PC-3 (cell line): ENCODE data around the gene GSTT2B. TPM values are rescaled to one million over a fixed set of nuclear protein-coding genes. Genes with fewer than 3 reads are reported as not detected.
"Not testable (repeated sequence)": the region's sequence is repeated elsewhere in the genome, so short reads cannot be mapped to it uniquely, and the experiment has no call there.

Source experiments
- ATAC-seq: fragments of 200-7000 bp; cut with Tn5 transposase; 2 replicates; pipeline ENCODE4 v1.9.1; 2020; ENCODE audit warnings: mild to moderate bottlenecking, moderate library complexity
- BruUV-seq: library from RNA; stranded (reverse); fragments of 400-500 nt; replicated peaks from 2 replicates; lab custom pipeline; 2021; lab: Mats Ljungman, UMichigan
- CTCF ChIA-PET: fragments of 300-600 bp; sonication (Branson Sonifier 250); formaldehyde crosslinking; loops from one replicate; lab custom pipeline; 2022; ENCODE audit warnings: antibody characterized with exemption; lab: Charles Lee
- POLR2A ChIA-PET: fragments of 300-600 bp; sonication (Branson Sonifier 250); formaldehyde crosslinking; loops from one replicate; lab custom pipeline; 2022; ENCODE audit warnings: antibody characterized with exemption; ENCODE audit not compliant: unreplicated experiment; lab: Charles Lee
- DNase-seq: peaks from one replicate; pipeline ENCODE4 v3.0.0-alpha.2; 2015
- H2AFZ ChIP-seq: fragments of 300-600 bp; sonication (generic); 2 replicates; pipeline ENCODE4 v1.6.0; 2016; ENCODE audit warnings: antibody characterized with exemption, low read length
- H3F3A ChIP-seq: fragments of 300-600 bp; sonication (generic); one replicate; pipeline ENCODE4 v1.6.0; 2017; ENCODE audit warnings: antibody characterized with exemption, low read length, control low read depth, mild to moderate bottlenecking; ENCODE audit not compliant: unreplicated experiment
- H3K27ac ChIP-seq: fragments of 300-600 bp; sonication (generic); 2 replicates; pipeline ENCODE4 v1.5.1; 2016; ENCODE audit warnings: mild to moderate bottlenecking, low read length
- H3K27me3 ChIP-seq: fragments of 300-600 bp; sonication (generic); 2 replicates; pipeline ENCODE4 v1.6.1; 2016; ENCODE audit warnings: low read length, mixed read lengths
- H3K36me3 ChIP-seq: fragments of 300-600 bp; sonication (generic); 2 replicates; pipeline ENCODE4 v1.6.1; 2016; ENCODE audit warnings: low read depth, mixed run types, low read length, mixed read lengths
- H3K4me1 ChIP-seq: fragments of 300-600 bp; sonication (generic); 2 replicates; pipeline ENCODE4 v1.5.1; 2016; ENCODE audit warnings: low read length; ENCODE audit not compliant: insufficient read depth
- H3K4me2 ChIP-seq: fragments of 300-600 bp; sonication (generic); 2 replicates; pipeline ENCODE4 v1.6.0; 2016; ENCODE audit warnings: low read length
- H3K4me3 ChIP-seq: fragments of 300-600 bp; sonication (generic); 2 replicates; pipeline ENCODE4 v1.5.1; 2016; ENCODE audit warnings: mild to moderate bottlenecking, low read length, mixed read lengths
- H3K79me2 ChIP-seq: fragments of 300-600 bp; sonication (generic); 2 replicates; pipeline ENCODE4 v1.6.1; 2017; ENCODE audit warnings: low read length, mixed read lengths
- H3K9ac ChIP-seq: fragments of 300-600 bp; sonication (generic); 2 replicates; pipeline ENCODE4 v1.6.0; 2016; ENCODE audit warnings: mild to moderate bottlenecking, low read length
- H3K9me2 ChIP-seq: fragments of 300-600 bp; sonication (generic); replicated peaks from 2 replicates; pipeline ENCODE4 v1.6.1; 2016; ENCODE audit warnings: mixed run types, low read length, mixed read lengths
- H3K9me3 ChIP-seq: fragments of 300-600 bp; sonication (generic); 2 replicates; pipeline ENCODE4 v1.6.1; 2016; ENCODE audit warnings: low read length, mixed read lengths
- H4K20me1 ChIP-seq: fragments of 300-600 bp; sonication (generic); 2 replicates; pipeline ENCODE4 v1.6.1; 2016; ENCODE audit warnings: low read length, mixed read lengths
- CTCF ChIP-seq: fragments of 300-600 bp; sonication (generic); conservative IDR thresholded peaks from 2 replicates; pipeline ENCODE4 v1.5.1; 2017; ENCODE audit warnings: antibody characterized with exemption, low read depth, mild to moderate bottlenecking, low read length
- EZH2phosphoT487 ChIP-seq: fragments of 300-600 bp; sonication (generic); IDR thresholded peaks from 2 replicates; pipeline ENCODE4 v1.6.1; 2018; ENCODE audit warnings: mild to moderate bottlenecking, antibody characterized with exemption, low read length, borderline replicate concordance
- intact Hi-C: fragments of 100-400 bp; cut with micrococcal nuclease; formaldehyde crosslinking; loops from 2 replicates; pipeline ENCODE4 v1.9.0; 2023
- total RNA-seq: library from RNA; depleted of rRNA; stranded (reverse); fragments of >200 nt; gene quantifications from 2 replicates; pipeline ENCODE4 v1.2.3, GENCODE V29; 2014

Gene GSTT2B
- total RNA-seq, 1 experiment from 2014 or later, result 3.2 TPM

GRCh38 chr22:23989583-23990244, 28.7 kb upstream of the GSTT2B start:
- CTCF ChIA-PET, DNase-seq, H3K9ac ChIP-seq, H2AFZ ChIP-seq, H3K9me2 ChIP-seq, H3K9me3 ChIP-seq, H3K4me2 ChIP-seq, H3K4me3 ChIP-seq, H3K27ac ChIP-seq, H3K79me2 ChIP-seq, H3F3A ChIP-seq, intact Hi-C loops, H3K27me3 ChIP-seq, H3K4me1 ChIP-seq, POLR2A ChIA-PET, ATAC-seq, H4K20me1 ChIP-seq, BruUV-seq, H3K36me3 ChIP-seq: not testable (repeated sequence)

- CTCF ChIA-PET, ATAC-seq, DNase-seq, H2AFZ ChIP-seq, H3K9me2 ChIP-seq, H3K9me3 ChIP-seq, H3K36me3 ChIP-seq, intact Hi-C loops, H4K20me1 ChIP-seq, H3K4me1 ChIP-seq, H3K4me2 ChIP-seq, H3K79me2 ChIP-seq, POLR2A ChIA-PET, H3K9ac ChIP-seq, H3F3A ChIP-seq, H3K27ac ChIP-seq, H3K27me3 ChIP-seq, H3K4me3 ChIP-seq, BruUV-seq: not testable (repeated sequence)
Measured at GRCh38 chr22:23986538-23987178, 25.7 kb upstream of the GSTT2B start.

- H3F3A ChIP-seq, CTCF ChIA-PET, H3K36me3 ChIP-seq, H3K27me3 ChIP-seq, ATAC-seq, H3K9me3 ChIP-seq, H4K20me1 ChIP-seq, H3K79me2 ChIP-seq, H3K9ac ChIP-seq, H3K4me3 ChIP-seq, H3K27ac ChIP-seq, DNase-seq, H3K4me1 ChIP-seq, POLR2A ChIA-PET, H3K9me2 ChIP-seq, BruUV-seq, H2AFZ ChIP-seq, intact Hi-C loops, H3K4me2 ChIP-seq: not testable (repeated sequence)
Measured at GRCh38 chr22:23986089-23986488, 25.1 kb upstream of the GSTT2B start.

GRCh38 chr22:23984430-23984829, 23.4 kb upstream of the GSTT2B start:
- DNase-seq (no peak), ATAC-seq (no peak)
- no peaks in the 10 kb centered on the region for H3K79me2 ChIP-seq
- no peak overlapping the region for H3K9ac ChIP-seq
- BruUV-seq, result no TSS peak
- intact Hi-C loops, result no loop called here
- H3K36me3 ChIP-seq, result no peaks in the 10 kb centered on the region
- H3K9me3 ChIP-seq, result no peaks in the 10 kb centered on the region
- no peak overlapping the region for H3K27ac ChIP-seq
- H2AFZ ChIP-seq, result no peak overlapping the region
- ChIA-PET POLR2A (no interaction called here), CTCF (no interaction called here)
- no peaks in the 10 kb centered on the region for H3F3A ChIP-seq
- H3K4me3 ChIP-seq, result no peak overlapping the region
- H4K20me1 ChIP-seq, result no peaks in the 10 kb centered on the region
- H3K27me3 ChIP-seq, result no peaks in the 10 kb centered on the region
- TF ChIP-seq CTCF (no peak), EZH2phosphoT487 (no peak)
- H3K4me1 ChIP-seq, result no peaks in the 10 kb centered on the region
- no peaks in the 10 kb centered on the region for H3K9me2 ChIP-seq
- H3K4me2 ChIP-seq, result no peak overlapping the region

GRCh38 chr22:23980567-23980966, 19.6 kb upstream of the GSTT2B start:
- H3F3A ChIP-seq, H3K27ac ChIP-seq, H3K9me3 ChIP-seq, POLR2A ChIA-PET, H3K4me3 ChIP-seq, H2AFZ ChIP-seq, H3K4me1 ChIP-seq, H3K36me3 ChIP-seq, H3K4me2 ChIP-seq, BruUV-seq, H3K9me2 ChIP-seq, intact Hi-C loops, DNase-seq, H3K27me3 ChIP-seq, H3K9ac ChIP-seq, ATAC-seq, H4K20me1 ChIP-seq, CTCF ChIA-PET, H3K79me2 ChIP-seq: not testable (repeated sequence)
